ENCODE measurements around the gene TYRP1.

TYRP1 gene

DNA sequence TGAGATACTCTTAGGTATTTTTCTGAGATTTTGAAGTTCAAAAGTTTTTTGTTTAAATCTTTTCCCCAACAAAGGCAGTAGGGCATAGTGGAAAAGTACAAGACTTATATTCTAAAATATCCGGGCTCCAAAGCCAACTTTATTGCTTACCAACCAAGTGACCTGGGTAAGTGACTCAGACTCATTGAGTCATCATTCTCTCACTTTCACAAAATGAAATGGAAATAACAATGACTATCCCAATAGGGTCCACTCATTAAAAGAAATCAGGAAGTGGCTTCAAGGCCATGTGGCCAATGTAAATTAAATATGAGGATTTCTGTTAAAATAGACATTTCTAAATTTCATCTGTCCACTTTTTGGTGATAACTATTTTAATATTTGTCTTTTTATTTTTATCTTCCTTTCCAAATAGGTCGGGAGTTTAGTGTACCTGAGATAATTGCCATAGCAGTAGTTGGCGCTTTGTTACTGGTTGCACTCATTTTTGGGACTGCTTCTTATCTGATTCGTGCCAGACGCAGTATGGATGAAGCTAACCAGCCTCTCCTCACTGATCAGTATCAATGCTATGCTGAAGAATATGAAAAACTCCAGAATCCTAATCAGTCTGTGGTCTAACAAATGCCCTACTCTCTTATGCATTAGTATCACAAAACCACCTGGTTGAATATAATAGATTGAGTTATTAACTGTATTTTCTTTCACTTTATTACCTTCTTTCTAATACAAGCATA lies 15.5 kb downstream of the TYRP1 start:
- H3F3A ChIP-seq (ENCODE audit: control insufficient read depth, insufficient read depth): no peaks in the 10 kb centered on the region
- no peaks in the 10 kb centered on the region for H3K79me2 ChIP-seq (ENCODE audit: control insufficient read depth, low read length)
- H3K27me3 ChIP-seq (ENCODE audit: control insufficient read depth, low read length): no peaks in the 10 kb centered on the region
- no peaks in the 10 kb centered on the region for H3K9me2 ChIP-seq (replicated peaks; ENCODE audit: control insufficient read depth, low read length)
- no peak overlapping the region for H3K4me3 ChIP-seq (ENCODE audit: low read length)
- H3K27ac ChIP-seq (ENCODE audit: low read depth, low read length): no peak overlapping the region
- H3K36me3 ChIP-seq (ENCODE audit: control insufficient read depth, low read length): no peaks in the 10 kb centered on the region
- no peaks in the 10 kb centered on the region for H3K4me1 ChIP-seq (ENCODE audit: control insufficient read depth, low read length)
- H4K20me1 ChIP-seq (ENCODE audit: control insufficient read depth, insufficient read depth, low read depth, low read length): no peaks in the 10 kb centered on the region
- TF ChIP-seq, protein P1, sequence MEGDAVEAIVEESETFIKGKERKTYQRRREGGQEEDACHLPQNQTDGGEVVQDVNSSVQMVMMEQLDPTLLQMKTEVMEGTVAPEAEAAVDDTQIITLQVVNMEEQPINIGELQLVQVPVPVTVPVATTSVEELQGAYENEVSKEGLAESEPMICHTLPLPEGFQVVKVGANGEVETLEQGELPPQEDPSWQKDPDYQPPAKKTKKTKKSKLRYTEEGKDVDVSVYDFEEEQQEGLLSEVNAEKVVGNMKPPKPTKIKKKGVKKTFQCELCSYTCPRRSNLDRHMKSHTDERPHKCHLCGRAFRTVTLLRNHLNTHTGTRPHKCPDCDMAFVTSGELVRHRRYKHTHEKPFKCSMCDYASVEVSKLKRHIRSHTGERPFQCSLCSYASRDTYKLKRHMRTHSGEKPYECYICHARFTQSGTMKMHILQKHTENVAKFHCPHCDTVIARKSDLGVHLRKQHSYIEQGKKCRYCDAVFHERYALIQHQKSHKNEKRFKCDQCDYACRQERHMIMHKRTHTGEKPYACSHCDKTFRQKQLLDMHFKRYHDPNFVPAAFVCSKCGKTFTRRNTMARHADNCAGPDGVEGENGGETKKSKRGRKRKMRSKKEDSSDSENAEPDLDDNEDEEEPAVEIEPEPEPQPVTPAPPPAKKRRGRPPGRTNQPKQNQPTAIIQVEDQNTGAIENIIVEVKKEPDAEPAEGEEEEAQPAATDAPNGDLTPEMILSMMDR (IDR thresholded peaks at IDR 0.05; ENCODE audit: low read depth, low read length, poor library complexity, severe bottlenecking): no peak
- no peak for TF ChIP-seq EZH2phosphoT487 (IDR thresholded peaks at IDR 0.05; ENCODE audit: borderline replicate concordance, low read length)
- no peak overlapping the region for H3K4me2 ChIP-seq (ENCODE audit: low read length)
- no peaks in the 10 kb centered on the region for H3K9me3 ChIP-seq (ENCODE audit: control insufficient read depth, insufficient read depth, low read length)

DNA sequence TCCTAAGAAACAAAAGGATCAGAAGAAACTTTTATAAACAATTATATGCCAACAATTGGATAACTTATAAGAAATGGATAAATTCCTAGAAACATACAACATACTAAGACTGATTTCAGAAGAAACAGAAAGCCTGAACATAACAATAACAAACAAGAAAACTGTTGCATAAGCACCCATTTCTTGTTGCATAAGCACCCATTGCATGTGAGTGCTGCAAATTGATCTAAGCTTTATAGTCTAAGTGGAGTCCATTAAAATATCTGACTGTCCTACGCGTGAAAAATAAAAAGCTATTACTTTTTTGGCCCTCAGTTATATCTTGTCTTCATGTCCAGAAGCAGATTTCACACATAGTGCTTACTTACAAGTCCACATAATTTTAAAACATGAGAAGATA lies 19.3 kb downstream of the TYRP1 start:
- Histone ChIP-seq H3K9me3 (ENCODE audit: control insufficient read depth, insufficient read depth, low read length) (no peaks in the 10 kb centered on the region), H3K4me3 (ENCODE audit: low read length) (no peak overlapping the region), H3K4me1 (ENCODE audit: control insufficient read depth, low read length) (no peaks in the 10 kb centered on the region), H3K9me2 (replicated peaks; ENCODE audit: control insufficient read depth, low read length) (no peaks in the 10 kb centered on the region), H4K20me1 (ENCODE audit: control insufficient read depth, insufficient read depth, low read depth, low read length) (no peaks in the 10 kb centered on the region), H3K27me3 (ENCODE audit: control insufficient read depth, low read length) (no peaks in the 10 kb centered on the region), H3K36me3 (ENCODE audit: control insufficient read depth, low read length) (no peaks in the 10 kb centered on the region), H3F3A (ENCODE audit: control insufficient read depth, insufficient read depth) (no peaks in the 10 kb centered on the region), H3K4me2 (ENCODE audit: low read length) (no peak overlapping the region), H3K79me2 (ENCODE audit: control insufficient read depth, low read length) (no peaks in the 10 kb centered on the region), H3K27ac (ENCODE audit: low read depth, low read length) (no peak overlapping the region)
- TF ChIP-seq, protein P1 (IDR thresholded peaks at IDR 0.05; ENCODE audit: low read depth, low read length, poor library complexity, severe bottlenecking): no peak

DNA sequence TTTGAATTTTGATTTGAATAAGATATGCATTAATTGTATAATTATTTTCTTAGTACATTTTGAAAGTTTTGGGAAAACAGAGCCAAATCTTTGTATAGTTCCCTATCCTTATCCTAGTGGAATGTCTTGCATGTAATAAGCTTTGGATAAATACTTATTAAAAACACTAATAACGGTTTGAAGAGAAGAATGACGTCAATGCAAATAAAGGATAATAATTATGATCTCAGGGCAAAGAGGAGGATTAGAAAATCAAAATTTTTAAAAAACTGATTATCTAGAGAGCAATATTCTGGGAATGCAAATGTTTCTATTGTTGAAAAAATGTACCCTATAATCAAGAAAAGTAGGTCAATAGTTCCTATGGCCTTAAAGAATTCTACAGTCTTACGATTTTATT lies 22.1 kb downstream of the TYRP1 start:
- Histone ChIP-seq H3K9me3 (ENCODE audit: control insufficient read depth, insufficient read depth, low read length) (no peaks in the 10 kb centered on the region), H3K4me2 (ENCODE audit: low read length) (no peak overlapping the region), H3K36me3 (ENCODE audit: control insufficient read depth, low read length) (no peaks in the 10 kb centered on the region), H3K27ac (ENCODE audit: low read depth, low read length) (no peak overlapping the region), H3F3A (ENCODE audit: control insufficient read depth, insufficient read depth) (no peaks in the 10 kb centered on the region), H4K20me1 (ENCODE audit: control insufficient read depth, insufficient read depth, low read depth, low read length) (no peaks in the 10 kb centered on the region), H3K9me2 (replicated peaks; ENCODE audit: control insufficient read depth, low read length) (no peaks in the 10 kb centered on the region), H3K4me3 (ENCODE audit: low read length) (no peak overlapping the region), H3K79me2 (ENCODE audit: control insufficient read depth, low read length) (no peaks in the 10 kb centered on the region), H3K27me3 (ENCODE audit: control insufficient read depth, low read length) (no peaks in the 10 kb centered on the region), H3K4me1 (ENCODE audit: control insufficient read depth, low read length) (no peaks in the 10 kb centered on the region)
- no peak for TF ChIP-seq EZH2phosphoT487 (IDR thresholded peaks at IDR 0.05; ENCODE audit: borderline replicate concordance, low read length)
- TF ChIP-seq, protein P1 (IDR thresholded peaks at IDR 0.05; ENCODE audit: low read depth, low read length, poor library complexity, severe bottlenecking): no peak
